ENCODE results near the gene GNAI1. TPM values are rescaled to one million over a fixed set of nuclear protein-coding genes. Genes with fewer than 3 reads are reported as not detected.

Gene GNAI1
- 8.7 TPM for total RNA-seq

DNA sequence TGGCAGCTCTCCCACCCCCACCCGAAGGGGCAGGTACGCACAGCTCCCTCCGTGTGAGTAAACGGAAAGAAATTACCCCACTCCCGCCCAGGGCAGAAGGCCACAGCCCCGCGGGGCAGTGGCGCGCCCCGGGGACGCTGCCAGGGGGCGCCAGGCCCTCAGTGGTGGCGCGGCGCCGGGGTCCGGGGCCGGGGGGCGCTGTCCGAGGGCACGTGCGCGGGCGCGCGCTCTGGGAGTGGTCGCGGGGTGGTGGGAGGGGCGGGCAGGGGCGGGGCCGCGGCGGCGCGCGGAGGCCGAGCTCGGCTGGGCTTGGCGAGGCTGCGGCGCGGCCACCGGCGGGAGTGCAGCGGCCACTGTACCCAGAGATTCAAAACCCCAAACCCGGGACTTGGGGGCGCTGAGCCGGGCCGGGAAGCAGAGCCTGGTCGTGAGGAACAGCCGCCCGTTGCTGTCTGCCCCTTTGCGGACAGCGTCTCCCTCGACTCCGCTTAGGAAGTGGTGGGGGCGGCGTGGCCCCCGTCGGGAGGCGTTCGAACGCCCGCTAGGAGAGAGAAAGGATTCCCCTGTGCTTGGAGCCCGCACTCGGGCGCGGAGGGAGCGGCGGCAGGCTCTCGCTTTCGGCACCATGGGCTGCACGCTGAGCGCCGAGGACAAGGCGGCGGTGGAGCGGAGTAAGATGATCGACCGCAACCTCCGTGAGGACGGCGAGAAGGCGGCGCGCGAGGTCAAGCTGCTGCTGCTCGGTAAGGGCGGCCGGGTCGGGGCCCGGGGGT lies at the start of gene GNAI1:
Gene GNAI1, plus strand, starts transcription at position 296 of the 773 bp plus-strand sequence. Its CDS starts 330 bp downstream, at position 626.
- Histone ChIP-seq H3K4me3 (peak within 1 kb of the TSS; percentile 64 to 92), H3K36me3 (no peaks in the 10 kb centered on the region), H3K4me1 (peaks cover 0 to 24% of the 10 kb centered on the region in 2 donors), H3K27me3 (no peaks in the 10 kb centered on the region), H3K27ac (peak within 1 kb of the TSS; percentile 85 to 93), H3K9me3 (no peaks in the 10 kb centered on the region)
- intact Hi-C loops (cut with DNase I) = loop anchor here (5.0 to 10.0 kb wide), 2 partner anchors 258 to 680 kb away; partner anchors contain the start of gene MAGI2
- TF ChIP-seq, protein P1, sequence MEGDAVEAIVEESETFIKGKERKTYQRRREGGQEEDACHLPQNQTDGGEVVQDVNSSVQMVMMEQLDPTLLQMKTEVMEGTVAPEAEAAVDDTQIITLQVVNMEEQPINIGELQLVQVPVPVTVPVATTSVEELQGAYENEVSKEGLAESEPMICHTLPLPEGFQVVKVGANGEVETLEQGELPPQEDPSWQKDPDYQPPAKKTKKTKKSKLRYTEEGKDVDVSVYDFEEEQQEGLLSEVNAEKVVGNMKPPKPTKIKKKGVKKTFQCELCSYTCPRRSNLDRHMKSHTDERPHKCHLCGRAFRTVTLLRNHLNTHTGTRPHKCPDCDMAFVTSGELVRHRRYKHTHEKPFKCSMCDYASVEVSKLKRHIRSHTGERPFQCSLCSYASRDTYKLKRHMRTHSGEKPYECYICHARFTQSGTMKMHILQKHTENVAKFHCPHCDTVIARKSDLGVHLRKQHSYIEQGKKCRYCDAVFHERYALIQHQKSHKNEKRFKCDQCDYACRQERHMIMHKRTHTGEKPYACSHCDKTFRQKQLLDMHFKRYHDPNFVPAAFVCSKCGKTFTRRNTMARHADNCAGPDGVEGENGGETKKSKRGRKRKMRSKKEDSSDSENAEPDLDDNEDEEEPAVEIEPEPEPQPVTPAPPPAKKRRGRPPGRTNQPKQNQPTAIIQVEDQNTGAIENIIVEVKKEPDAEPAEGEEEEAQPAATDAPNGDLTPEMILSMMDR (IDR thresholded peaks at IDR 0.05) = peak; percentile 8 to 33 (median 25)
- DNase-seq (ENCODE audit: low spot score in 2 of 2) = peak; percentile 26 to 87

DNA sequence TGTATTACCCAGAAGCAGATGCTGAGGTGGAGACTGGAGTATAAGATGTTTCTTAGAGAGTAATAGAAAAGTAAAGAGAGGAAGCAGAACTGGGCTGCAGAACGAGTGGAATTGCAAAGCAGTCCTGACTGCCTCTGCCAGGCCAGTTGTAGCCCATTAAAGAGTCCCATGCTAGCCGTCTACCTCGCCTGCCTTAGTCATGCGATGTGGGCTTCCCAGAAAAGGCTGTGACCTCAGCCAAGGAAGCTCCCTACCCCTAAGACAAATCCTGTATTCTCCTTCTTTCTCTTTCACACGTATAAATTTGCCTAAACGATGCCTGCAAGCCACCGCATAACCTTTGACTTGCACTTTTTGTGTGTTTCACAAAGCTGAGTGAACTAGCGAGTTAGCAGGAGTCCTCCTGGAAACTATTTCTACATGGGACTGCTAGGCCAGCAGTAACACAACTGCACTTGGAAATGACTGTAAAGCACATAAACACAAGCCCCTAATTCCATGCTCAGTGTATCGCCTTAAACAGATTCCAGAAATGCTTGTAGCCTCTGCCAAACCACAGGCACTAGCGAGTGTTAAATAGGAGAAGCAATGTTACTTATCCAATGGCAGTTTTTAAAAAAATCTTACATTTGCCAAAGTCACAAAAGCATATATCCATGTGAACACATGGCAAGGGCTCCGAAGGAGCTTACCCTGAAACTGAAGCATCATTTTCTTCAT lies 47.4 kb upstream of the GNAI1 start:
- Histone ChIP-seq H3K4me1 (no peaks in the 10 kb centered on the region), H3K27ac (no peak overlapping the region), H3K36me3 (no peaks in the 10 kb centered on the region), H3K27me3 (no peaks in the 10 kb centered on the region), H3K4me3 (no peak overlapping the region), H3K9me3 (no peaks in the 10 kb centered on the region)
- DNase-seq (ENCODE audit: low spot score in 2 of 2) = no peak
- TF ChIP-seq, protein P1 (IDR thresholded peaks at IDR 0.05) = no peak
- intact Hi-C loops (cut with DNase I) = no loop called here

GRCh38 chr7:80087771-80088170 lies 46.9 kb upstream of the GNAI1 start:
- Histone ChIP-seq H3K27me3 (no peaks in the 10 kb centered on the region), H3K4me3 (no peak overlapping the region), H3K9me3 (no peaks in the 10 kb centered on the region), H3K4me1 (no peaks in the 10 kb centered on the region), H3K36me3 (no peaks in the 10 kb centered on the region), H3K27ac (no peak overlapping the region)
- no peak for DNase-seq (ENCODE audit: low spot score in 2 of 2)
- TF ChIP-seq, protein P1 (IDR thresholded peaks at IDR 0.05) = no peak
- intact Hi-C loops (cut with DNase I) = no loop called here

GRCh38 chr7:80088705-80089104 lies 45.9 kb upstream of the GNAI1 start:
- H3K36me3 ChIP-seq = no peaks in the 10 kb centered on the region
- no peaks in the 10 kb centered on the region for H3K4me1 ChIP-seq
- TF ChIP-seq, protein P1 (IDR thresholded peaks at IDR 0.05) = no peak
- H3K27me3 ChIP-seq = no peaks in the 10 kb centered on the region
- DNase-seq (ENCODE audit: low spot score in 2 of 2) = no peak
- intact Hi-C loops (cut with DNase I) = no loop called here
- no peaks in the 10 kb centered on the region for H3K9me3 ChIP-seq
- H3K4me3 ChIP-seq = no peak overlapping the region
- no peak overlapping the region for H3K27ac ChIP-seq

DNA sequence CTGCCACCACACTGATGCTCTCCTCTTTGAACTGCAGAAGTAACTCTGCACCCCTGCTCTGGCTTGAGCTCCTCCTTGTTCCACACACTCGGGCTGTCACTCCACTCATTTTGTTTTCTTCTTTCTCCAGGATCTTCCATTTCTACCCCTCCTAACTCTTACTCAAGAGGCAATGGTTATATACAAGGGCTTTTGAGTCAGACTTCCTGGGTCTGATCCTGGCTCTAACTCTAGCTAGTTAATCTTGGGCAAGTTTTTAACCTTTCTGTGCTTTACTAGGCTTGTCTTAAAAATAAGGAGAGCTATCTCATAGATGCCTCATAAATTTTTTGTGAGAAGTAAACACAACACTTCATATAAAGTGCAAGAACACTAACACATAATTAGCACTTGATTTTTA lies 45.3 kb upstream of the GNAI1 start:
- H3K27ac ChIP-seq = no peak overlapping the region

More for the DNA sequence above, 45.3 kb upstream of the GNAI1 start:
- Histone ChIP-seq H3K4me1 (no peaks in the 10 kb centered on the region), H3K27me3 (no peaks in the 10 kb centered on the region), H3K9me3 (no peaks in the 10 kb centered on the region), H3K36me3 (no peaks in the 10 kb centered on the region), H3K4me3 (no peak overlapping the region)
- intact Hi-C loops (cut with DNase I) = no loop called here
- no peak for DNase-seq (ENCODE audit: low spot score in 2 of 2)
- TF ChIP-seq, protein P1 (IDR thresholded peaks at IDR 0.05) = no peak

Data from ascending aorta (tissue), 2 donors.